WTC11 (cell line): ENCODE data around the gene COL4A6.

Source experiments
- CBFB ChIP-seq: sonication (generic); formaldehyde crosslinking; IDR thresholded peaks from 2 replicates; pipeline ENCODE4 v1.8.1; 2022; ENCODE audit warnings: mild to moderate bottlenecking, low read depth, missing genetic modification reagents
- CREB1 ChIP-seq: sonication (generic); formaldehyde crosslinking; IDR thresholded peaks from 2 replicates; pipeline ENCODE4 v1.8.0; 2023; ENCODE audit warnings: mild to moderate bottlenecking, missing genetic modification reagents
- CTCF ChIP-seq: fragments of 200-600 bp; IDR thresholded peaks from 2 replicates; pipeline ENCODE4 v1.8.0; 2022; ENCODE audit warnings: antibody characterized with exemption
- NR2C2 ChIP-seq: sonication (generic); formaldehyde crosslinking; IDR thresholded peaks from 2 replicates; pipeline ENCODE4 v1.8.0; 2022; ENCODE audit warnings: mild to moderate bottlenecking, missing genetic modification reagents
- OVOL2 ChIP-seq: fragments of 250-450 bp; sonication (Bioruptor Pico); IDR thresholded peaks from 2 replicates; pipeline ENCODE4 v1.9.0; 2021; ENCODE audit warnings: mild to moderate bottlenecking, borderline replicate concordance
- ZNF138 ChIP-seq: sonication (generic); formaldehyde crosslinking; conservative IDR thresholded peaks from 2 replicates; pipeline ENCODE4 v1.8.1; 2022; ENCODE audit warnings: mild to moderate bottlenecking, moderate library complexity, missing genetic modification reagents
- ZNF671 ChIP-seq: fragments of 250-450 bp; sonication (Bioruptor Pico); IDR thresholded peaks from 2 replicates; pipeline ENCODE4 v1.8.0; 2021; ENCODE audit warnings: mild to moderate bottlenecking
- TF ChIP-seq, protein P1 (sequence below): sonication (generic); formaldehyde crosslinking; IDR thresholded peaks from 2 replicates; pipeline ENCODE4 v1.8.1; 2023; ENCODE audit warnings: mild to moderate bottlenecking, missing genetic modification reagents, borderline replicate concordance

- TF ChIP-seq CTCF (no peak), ZNF138 (no peak), CBFB (CRISPR knock-in tag) (no peak), NR2C2 (CRISPR knock-in tag) (no peak), ZNF671 (CRISPR knock-in tag) (no peak), OVOL2 (CRISPR knock-in tag) (no peak), CREB1 (CRISPR knock-in tag) (no peak)
- TF ChIP-seq, protein P1, sequence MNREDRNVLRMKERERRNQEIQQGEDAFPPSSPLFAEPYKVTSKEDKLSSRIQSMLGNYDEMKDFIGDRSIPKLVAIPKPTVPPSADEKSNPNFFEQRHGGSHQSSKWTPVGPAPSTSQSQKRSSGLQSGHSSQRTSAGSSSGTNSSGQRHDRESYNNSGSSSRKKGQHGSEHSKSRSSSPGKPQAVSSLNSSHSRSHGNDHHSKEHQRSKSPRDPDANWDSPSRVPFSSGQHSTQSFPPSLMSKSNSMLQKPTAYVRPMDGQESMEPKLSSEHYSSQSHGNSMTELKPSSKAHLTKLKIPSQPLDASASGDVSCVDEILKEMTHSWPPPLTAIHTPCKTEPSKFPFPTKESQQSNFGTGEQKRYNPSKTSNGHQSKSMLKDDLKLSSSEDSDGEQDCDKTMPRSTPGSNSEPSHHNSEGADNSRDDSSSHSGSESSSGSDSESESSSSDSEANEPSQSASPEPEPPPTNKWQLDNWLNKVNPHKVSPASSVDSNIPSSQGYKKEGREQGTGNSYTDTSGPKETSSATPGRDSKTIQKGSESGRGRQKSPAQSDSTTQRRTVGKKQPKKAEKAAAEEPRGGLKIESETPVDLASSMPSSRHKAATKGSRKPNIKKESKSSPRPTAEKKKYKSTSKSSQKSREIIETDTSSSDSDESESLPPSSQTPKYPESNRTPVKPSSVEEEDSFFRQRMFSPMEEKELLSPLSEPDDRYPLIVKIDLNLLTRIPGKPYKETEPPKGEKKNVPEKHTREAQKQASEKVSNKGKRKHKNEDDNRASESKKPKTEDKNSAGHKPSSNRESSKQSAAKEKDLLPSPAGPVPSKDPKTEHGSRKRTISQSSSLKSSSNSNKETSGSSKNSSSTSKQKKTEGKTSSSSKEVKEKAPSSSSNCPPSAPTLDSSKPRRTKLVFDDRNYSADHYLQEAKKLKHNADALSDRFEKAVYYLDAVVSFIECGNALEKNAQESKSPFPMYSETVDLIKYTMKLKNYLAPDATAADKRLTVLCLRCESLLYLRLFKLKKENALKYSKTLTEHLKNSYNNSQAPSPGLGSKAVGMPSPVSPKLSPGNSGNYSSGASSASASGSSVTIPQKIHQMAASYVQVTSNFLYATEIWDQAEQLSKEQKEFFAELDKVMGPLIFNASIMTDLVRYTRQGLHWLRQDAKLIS (CRISPR knock-in tag), result no peak
Observed at GRCh38 chrX:108199041-108199440, 239.2 kb downstream of the COL4A6 start.
